ENCODE results near the gene FKBP1A. TPM values are rescaled to one million over a fixed set of nuclear protein-coding genes. Genes with fewer than 3 reads are reported as not detected.
A peak's percentile ranks its signal among the peaks of the same experiment; 100 is the strongest.

FKBP1A gene
- total and polyA plus RNA-seq, 9 of the 15 experiments (the other 6 are each of a cell fraction or from before 2014, with no cell fraction given), result 48.8 to 502 (median 89.6) TPM

DNA sequence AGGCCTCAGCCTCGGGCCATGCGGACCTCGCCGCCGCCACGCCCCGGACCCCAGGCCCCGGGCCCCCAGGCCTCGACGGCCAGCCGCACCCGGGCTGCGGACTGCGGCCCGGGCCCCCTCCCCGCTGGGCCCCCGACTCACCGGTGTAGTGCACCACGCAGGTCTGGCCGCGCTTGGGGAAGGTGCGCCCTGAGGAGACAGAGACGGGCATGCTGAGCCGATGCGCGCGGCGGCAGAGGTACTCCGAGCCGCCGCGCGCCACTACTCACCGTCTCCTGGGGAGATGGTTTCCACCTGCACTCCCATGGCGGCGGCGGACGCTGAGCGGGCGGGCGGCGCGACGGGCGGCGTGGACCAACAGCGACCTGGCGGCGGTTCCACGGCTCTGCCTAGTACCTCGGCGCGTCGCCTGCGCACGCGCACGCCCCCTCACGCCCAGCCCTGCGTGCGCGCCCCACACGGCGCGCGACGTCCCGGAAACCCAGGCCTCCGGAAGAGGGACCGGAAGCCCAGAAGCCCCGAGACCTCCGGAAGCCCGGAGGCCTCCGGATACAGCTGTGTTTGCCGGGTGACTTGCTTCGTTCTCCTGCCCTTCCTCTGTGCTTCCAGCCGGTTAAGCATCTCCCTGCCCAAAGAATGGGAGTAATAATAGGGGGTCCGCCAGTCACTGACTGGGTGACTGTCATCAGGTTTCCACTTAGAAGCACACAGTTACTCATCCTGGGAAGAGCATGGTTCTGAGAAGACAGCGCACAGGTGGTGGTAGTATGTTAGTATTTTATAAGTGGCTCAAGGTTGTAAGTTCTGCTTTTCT lies at the start of gene FKBP1A (continued):
- TF ChIP-seq, protein P1, sequence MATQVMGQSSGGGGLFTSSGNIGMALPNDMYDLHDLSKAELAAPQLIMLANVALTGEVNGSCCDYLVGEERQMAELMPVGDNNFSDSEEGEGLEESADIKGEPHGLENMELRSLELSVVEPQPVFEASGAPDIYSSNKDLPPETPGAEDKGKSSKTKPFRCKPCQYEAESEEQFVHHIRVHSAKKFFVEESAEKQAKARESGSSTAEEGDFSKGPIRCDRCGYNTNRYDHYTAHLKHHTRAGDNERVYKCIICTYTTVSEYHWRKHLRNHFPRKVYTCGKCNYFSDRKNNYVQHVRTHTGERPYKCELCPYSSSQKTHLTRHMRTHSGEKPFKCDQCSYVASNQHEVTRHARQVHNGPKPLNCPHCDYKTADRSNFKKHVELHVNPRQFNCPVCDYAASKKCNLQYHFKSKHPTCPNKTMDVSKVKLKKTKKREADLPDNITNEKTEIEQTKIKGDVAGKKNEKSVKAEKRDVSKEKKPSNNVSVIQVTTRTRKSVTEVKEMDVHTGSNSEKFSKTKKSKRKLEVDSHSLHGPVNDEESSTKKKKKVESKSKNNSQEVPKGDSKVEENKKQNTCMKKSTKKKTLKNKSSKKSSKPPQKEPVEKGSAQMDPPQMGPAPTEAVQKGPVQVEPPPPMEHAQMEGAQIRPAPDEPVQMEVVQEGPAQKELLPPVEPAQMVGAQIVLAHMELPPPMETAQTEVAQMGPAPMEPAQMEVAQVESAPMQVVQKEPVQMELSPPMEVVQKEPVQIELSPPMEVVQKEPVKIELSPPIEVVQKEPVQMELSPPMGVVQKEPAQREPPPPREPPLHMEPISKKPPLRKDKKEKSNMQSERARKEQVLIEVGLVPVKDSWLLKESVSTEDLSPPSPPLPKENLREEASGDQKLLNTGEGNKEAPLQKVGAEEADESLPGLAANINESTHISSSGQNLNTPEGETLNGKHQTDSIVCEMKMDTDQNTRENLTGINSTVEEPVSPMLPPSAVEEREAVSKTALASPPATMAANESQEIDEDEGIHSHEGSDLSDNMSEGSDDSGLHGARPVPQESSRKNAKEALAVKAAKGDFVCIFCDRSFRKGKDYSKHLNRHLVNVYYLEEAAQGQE (IDR thresholded peaks at IDR 0.05; ENCODE audit: borderline replicate concordance), result no peak
- TF ChIP-seq, protein P1 (CRISPR knock-in tag; IDR thresholded peaks at IDR 0.05; ENCODE audit: low read depth), result 0 out of 2 replicates have a peak, but pooled peaks have one; percentile 42
- TF ChIP-seq, protein P2, sequence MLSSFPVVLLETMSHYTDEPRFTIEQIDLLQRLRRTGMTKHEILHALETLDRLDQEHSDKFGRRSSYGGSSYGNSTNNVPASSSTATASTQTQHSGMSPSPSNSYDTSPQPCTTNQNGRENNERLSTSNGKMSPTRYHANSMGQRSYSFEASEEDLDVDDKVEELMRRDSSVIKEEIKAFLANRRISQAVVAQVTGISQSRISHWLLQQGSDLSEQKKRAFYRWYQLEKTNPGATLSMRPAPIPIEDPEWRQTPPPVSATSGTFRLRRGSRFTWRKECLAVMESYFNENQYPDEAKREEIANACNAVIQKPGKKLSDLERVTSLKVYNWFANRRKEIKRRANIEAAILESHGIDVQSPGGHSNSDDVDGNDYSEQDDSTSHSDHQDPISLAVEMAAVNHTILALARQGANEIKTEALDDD (IDR thresholded peaks at IDR 0.05), result no peak
- no peak for TF ChIP-seq ZNF174 (CRISPR knock-in tag; IDR thresholded peaks at IDR 0.05)
- TF ChIP-seq, protein P3, sequence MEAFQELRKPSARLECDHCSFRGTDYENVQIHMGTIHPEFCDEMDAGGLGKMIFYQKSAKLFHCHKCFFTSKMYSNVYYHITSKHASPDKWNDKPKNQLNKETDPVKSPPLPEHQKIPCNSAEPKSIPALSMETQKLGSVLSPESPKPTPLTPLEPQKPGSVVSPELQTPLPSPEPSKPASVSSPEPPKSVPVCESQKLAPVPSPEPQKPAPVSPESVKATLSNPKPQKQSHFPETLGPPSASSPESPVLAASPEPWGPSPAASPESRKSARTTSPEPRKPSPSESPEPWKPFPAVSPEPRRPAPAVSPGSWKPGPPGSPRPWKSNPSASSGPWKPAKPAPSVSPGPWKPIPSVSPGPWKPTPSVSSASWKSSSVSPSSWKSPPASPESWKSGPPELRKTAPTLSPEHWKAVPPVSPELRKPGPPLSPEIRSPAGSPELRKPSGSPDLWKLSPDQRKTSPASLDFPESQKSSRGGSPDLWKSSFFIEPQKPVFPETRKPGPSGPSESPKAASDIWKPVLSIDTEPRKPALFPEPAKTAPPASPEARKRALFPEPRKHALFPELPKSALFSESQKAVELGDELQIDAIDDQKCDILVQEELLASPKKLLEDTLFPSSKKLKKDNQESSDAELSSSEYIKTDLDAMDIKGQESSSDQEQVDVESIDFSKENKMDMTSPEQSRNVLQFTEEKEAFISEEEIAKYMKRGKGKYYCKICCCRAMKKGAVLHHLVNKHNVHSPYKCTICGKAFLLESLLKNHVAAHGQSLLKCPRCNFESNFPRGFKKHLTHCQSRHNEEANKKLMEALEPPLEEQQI (IDR thresholded peaks at IDR 0.05), result no peak
- TF ChIP-seq, protein P4, sequence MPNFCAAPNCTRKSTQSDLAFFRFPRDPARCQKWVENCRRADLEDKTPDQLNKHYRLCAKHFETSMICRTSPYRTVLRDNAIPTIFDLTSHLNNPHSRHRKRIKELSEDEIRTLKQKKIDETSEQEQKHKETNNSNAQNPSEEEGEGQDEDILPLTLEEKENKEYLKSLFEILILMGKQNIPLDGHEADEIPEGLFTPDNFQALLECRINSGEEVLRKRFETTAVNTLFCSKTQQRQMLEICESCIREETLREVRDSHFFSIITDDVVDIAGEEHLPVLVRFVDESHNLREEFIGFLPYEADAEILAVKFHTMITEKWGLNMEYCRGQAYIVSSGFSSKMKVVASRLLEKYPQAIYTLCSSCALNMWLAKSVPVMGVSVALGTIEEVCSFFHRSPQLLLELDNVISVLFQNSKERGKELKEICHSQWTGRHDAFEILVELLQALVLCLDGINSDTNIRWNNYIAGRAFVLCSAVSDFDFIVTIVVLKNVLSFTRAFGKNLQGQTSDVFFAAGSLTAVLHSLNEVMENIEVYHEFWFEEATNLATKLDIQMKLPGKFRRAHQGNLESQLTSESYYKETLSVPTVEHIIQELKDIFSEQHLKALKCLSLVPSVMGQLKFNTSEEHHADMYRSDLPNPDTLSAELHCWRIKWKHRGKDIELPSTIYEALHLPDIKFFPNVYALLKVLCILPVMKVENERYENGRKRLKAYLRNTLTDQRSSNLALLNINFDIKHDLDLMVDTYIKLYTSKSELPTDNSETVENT (CRISPR knock-in tag; IDR thresholded peaks at IDR 0.05), result no peak
- TF ChIP-seq, protein P5, sequence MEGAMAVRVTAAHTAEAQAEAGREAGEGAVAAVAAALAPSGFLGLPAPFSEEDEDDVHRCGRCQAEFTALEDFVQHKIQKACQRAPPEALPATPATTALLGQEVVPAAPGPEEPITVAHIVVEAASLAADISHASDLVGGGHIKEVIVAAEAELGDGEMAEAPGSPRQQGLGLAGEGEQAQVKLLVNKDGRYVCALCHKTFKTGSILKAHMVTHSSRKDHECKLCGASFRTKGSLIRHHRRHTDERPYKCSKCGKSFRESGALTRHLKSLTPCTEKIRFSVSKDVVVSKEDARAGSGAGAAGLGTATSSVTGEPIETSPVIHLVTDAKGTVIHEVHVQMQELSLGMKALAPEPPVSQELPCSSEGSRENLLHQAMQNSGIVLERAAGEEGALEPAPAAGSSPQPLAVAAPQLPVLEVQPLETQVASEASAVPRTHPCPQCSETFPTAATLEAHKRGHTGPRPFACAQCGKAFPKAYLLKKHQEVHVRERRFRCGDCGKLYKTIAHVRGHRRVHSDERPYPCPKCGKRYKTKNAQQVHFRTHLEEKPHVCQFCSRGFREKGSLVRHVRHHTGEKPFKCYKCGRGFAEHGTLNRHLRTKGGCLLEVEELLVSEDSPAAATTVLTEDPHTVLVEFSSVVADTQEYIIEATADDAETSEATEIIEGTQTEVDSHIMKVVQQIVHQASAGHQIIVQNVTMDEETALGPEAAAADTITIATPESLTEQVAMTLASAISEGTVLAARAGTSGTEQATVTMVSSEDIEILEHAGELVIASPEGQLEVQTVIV (CRISPR knock-in tag; IDR thresholded peaks at IDR 0.05; ENCODE audit: borderline replicate concordance), result no peak
- no peak for TF ChIP-seq ZNF3 (CRISPR knock-in tag; IDR thresholded peaks at IDR 0.05)

Data from K562 (cell line).